Left lung (tissue), 10 donors: Measurements from ENCODE around the gene CACNA2D3. TPM values are rescaled to one million over a fixed set of nuclear protein-coding genes. Genes with fewer than 3 reads are reported as not detected.

Source experiments
- ATAC-seq: fragments of 200-7000 bp; cut with Tn5 transposase; one replicate; pipeline ENCODE4 v1.9.1; 2020; ENCODE audit warnings: moderate library complexity
- DNase-seq, 4 donors: peaks; one replicate each; pipeline ENCODE4 v3.0.0-alpha.2; 2013 to 2020
- H3K27ac ChIP-seq, 2 donors: fragments of 200-600 bp; sonication (generic) in 1 of 2; one replicate each; pipeline versions ENCODE4 v1.5.0 to v1.8.0; 2020 to 2021
- H3K27me3 ChIP-seq, 2 donors: fragments of 200-600 bp; sonication (generic) in 1 of 2; one replicate each; pipeline versions ENCODE4 v1.5.0 to v1.8.0; 2020 to 2021
- H3K36me3 ChIP-seq, 2 donors: fragments of 200-600 bp; sonication (generic) in 1 of 2; one replicate each; pipeline versions ENCODE4 v1.5.0 to v1.8.0; 2020 to 2021
- H3K4me1 ChIP-seq, 2 donors: fragments of 200-600 bp; one replicate each; pipeline ENCODE4 v1.8.0; 2021
- H3K4me3 ChIP-seq, 2 donors: fragments of 200-600 bp; sonication (generic) in 1 of 2; one replicate each; pipeline versions ENCODE4 v1.5.0 to v1.8.0; 2020 to 2021; ENCODE audit warnings: mild to moderate bottlenecking in 1 of 2
- H3K9me3 ChIP-seq, 2 donors: fragments of 200-600 bp; sonication (generic) in 1 of 2; one replicate each; pipeline versions ENCODE4 v1.5.0 to v1.8.0; 2020 to 2021
- CTCF ChIP-seq, 2 donors: fragments of 200-600 bp; sonication (generic) in 1 of 2; IDR thresholded peaks; one replicate each; pipeline versions ENCODE4 v1.5.0 to v1.8.0; 2021; ENCODE audit warnings: antibody characterized with exemption in 2 of 2
- intact Hi-C, 2 donors: fragments of 100-400 bp; cut with DNase I; formaldehyde crosslinking; loops; one replicate each; pipeline versions ENCODE4 v1.11.2 to v1.14.2; 2022
- polyA plus RNA-seq, 6 donors: library from polyadenylated mRNA; unstranded; fragments of 120-200 nt; gene quantifications; one replicate each; pipeline ENCODE4 v1.2.1, GENCODE V29; 2013; ENCODE audit not compliant: insufficient read length in 6 of 6
- total RNA-seq, 2 donors: library from RNA; stranded (reverse); fragmentation: NEBNext Ultra II Directional; extraction: Animal tissue kit (Norgen Biotek cat#: 25700); gene quantifications; one replicate each; pipeline ENCODE4 v1.2.1, GENCODE V29; 2021
- donor health status: DM: no; HTN: yes; CAD: no.
- donor health status: DM: no; HTN: no; CAD: no.

CACNA2D3 gene
- total and polyA plus RNA-seq, 8 donors: 1.1 to 2.7 (median 1.5) TPM

GRCh38 chr3:55085231-55085630 is 962.9 kb downstream of the CACNA2D3 start:
- intact Hi-C loops: no loop called here

GRCh38 chr3:55089211-55089610 is 966.9 kb downstream of the CACNA2D3 start:
- no peak overlapping the region for H3K4me3 ChIP-seq
- H3K4me1 ChIP-seq: no peaks in the 10 kb centered on the region
- TF ChIP-seq CTCF (IDR thresholded peaks at IDR 0.05): no peak
- no peaks in the 10 kb centered on the region for H3K36me3 ChIP-seq
- ATAC-seq (no peak), DNase-seq (peak in 1 of 4 donors; percentile 20)
- intact Hi-C loops: no loop called here
- H3K27me3 ChIP-seq: no peaks in the 10 kb centered on the region
- no peaks in the 10 kb centered on the region for H3K9me3 ChIP-seq
- no peak overlapping the region for H3K27ac ChIP-seq

More at GRCh38 chr3:55085231-55085630, 962.9 kb downstream of the CACNA2D3 start:
- Histone ChIP-seq H3K9me3 (no peaks in the 10 kb centered on the region), H3K36me3 (no peaks in the 10 kb centered on the region), H3K27ac (no peak overlapping the region), H3K4me1 (no peaks in the 10 kb centered on the region), H3K4me3 (no peak overlapping the region), H3K27me3 (no peaks in the 10 kb centered on the region)
- TF ChIP-seq CTCF (IDR thresholded peaks at IDR 0.05): no peak
- ATAC-seq: no peak
- no peak for DNase-seq

- no peaks in the 10 kb centered on the region for H3K4me1 ChIP-seq
- no peaks in the 10 kb centered on the region for H3K36me3 ChIP-seq
- H3K27ac ChIP-seq: no peak overlapping the region
- intact Hi-C loops: no loop called here
- H3K4me3 ChIP-seq: no peak overlapping the region
- no peaks in the 10 kb centered on the region for H3K9me3 ChIP-seq
- H3K27me3 ChIP-seq: no peaks in the 10 kb centered on the region
- no peak for TF ChIP-seq CTCF (IDR thresholded peaks at IDR 0.05)
- DNase-seq: no peak
- ATAC-seq: no peak
These were observed 967.9 kb downstream of the CACNA2D3 start for GRCh38 chr3:55090291-55090690.

- DNase-seq (no peak), ATAC-seq (no peak)
- no peak for TF ChIP-seq CTCF (IDR thresholded peaks at IDR 0.05)
- Histone ChIP-seq H3K4me3 (no peak overlapping the region), H3K27ac (no peak overlapping the region), H3K4me1 (no peaks in the 10 kb centered on the region), H3K27me3 (no peaks in the 10 kb centered on the region), H3K36me3 (no peaks in the 10 kb centered on the region), H3K9me3 (no peaks in the 10 kb centered on the region)
- intact Hi-C loops: no loop called here
These were observed 968.4 kb downstream of the CACNA2D3 start for GRCh38 chr3:55090746-55091145.

- no peak for DNase-seq
These were observed 969.3 kb downstream of the CACNA2D3 start for GRCh38 chr3:55091381-55092225.

More at GRCh38 chr3:55091381-55092225, 969.3 kb downstream of the CACNA2D3 start:
- Histone ChIP-seq H3K36me3 (no peaks in the 10 kb centered on the region), H3K9me3 (no peaks in the 10 kb centered on the region), H3K27me3 (no peaks in the 10 kb centered on the region), H3K27ac (no peak overlapping the region), H3K4me1 (no peaks in the 10 kb centered on the region), H3K4me3 (no peak overlapping the region)
- no peak for ATAC-seq
- TF ChIP-seq CTCF (IDR thresholded peaks at IDR 0.05): no peak
- intact Hi-C loops: no loop called here
